Ishikawa (cell line): ENCODE data around the gene PLEKHA5.

ENCODE experiments used
- CEBPB ChIP-seq: IDR thresholded peaks from 2 replicates; pipeline ENCODE4 v1.6.1; 2012
- CREB1 ChIP-seq: IDR thresholded peaks from 2 replicates; pipeline ENCODE4 v1.6.1; 2012; ENCODE audit warnings: low read depth
- EGR1 ChIP-seq: IDR thresholded peaks from 2 replicates; pipeline ENCODE4 v1.6.1; 2012
- EP300 ChIP-seq: IDR thresholded peaks from 2 replicates; pipeline ENCODE4 v1.6.1; 2012; ENCODE audit warnings: borderline replicate concordance
- FOXM1 ChIP-seq: IDR thresholded peaks from 2 replicates; pipeline ENCODE4 v1.6.1; 2012; ENCODE audit warnings: low read depth, borderline replicate concordance
- MAX ChIP-seq: IDR thresholded peaks from 2 replicates; pipeline ENCODE4 v1.6.1; 2012
- NFIC ChIP-seq: IDR thresholded peaks from 2 replicates; pipeline ENCODE4 v1.6.1; 2012
- RAD21 ChIP-seq: IDR thresholded peaks from 2 replicates; pipeline ENCODE4 v1.6.1; 2012; ENCODE audit warnings: low read depth
- REST ChIP-seq: IDR thresholded peaks from 2 replicates; pipeline ENCODE4 v1.6.1; 2012; ENCODE audit warnings: low read depth, mild to moderate bottlenecking
- TAF1 ChIP-seq: IDR thresholded peaks from 2 replicates; pipeline ENCODE4 v1.6.1; 2012; ENCODE audit warnings: low read depth, mild to moderate bottlenecking
- TCF12 ChIP-seq: IDR thresholded peaks from 2 replicates; pipeline ENCODE4 v1.6.1; 2012; ENCODE audit warnings: low read depth
- TEAD4 ChIP-seq: IDR thresholded peaks from 2 replicates; pipeline ENCODE4 v1.6.1; 2012
- USF1 ChIP-seq: IDR thresholded peaks from 2 replicates; pipeline ENCODE4 v1.6.1; 2012
- YY1 ChIP-seq: IDR thresholded peaks from 2 replicates; pipeline ENCODE4 v1.6.1; 2012; ENCODE audit warnings: low read depth
- ZBTB7A ChIP-seq: IDR thresholded peaks from 2 replicates; pipeline ENCODE4 v1.6.1; 2012; ENCODE audit warnings: low read depth

Gene PLEKHA5

DNA sequence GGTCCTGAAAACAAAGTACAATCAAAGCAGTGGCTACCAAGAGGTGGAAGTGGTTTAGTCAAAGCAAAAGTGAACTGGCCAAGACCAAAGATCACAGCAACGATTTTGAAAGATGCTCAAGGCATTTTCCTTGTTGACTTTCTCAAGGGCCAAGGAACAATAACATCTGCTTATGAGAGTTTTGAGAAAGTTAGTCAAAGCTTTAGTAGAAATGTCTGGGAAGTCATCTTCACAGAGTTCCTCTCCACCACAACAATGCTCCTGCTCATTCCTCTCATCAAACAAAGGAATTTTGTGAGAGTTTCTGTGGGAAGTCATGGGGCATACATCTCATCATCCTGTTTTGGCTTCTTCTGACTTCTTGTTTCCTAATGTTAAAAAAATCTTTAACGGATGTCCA, 80.1 kb downstream of the PLEKHA5 start:
- TF ChIP-seq CREB1: no peak
- no peak for TF ChIP-seq REST
- no peak for TF ChIP-seq RAD21
- no peak for TF ChIP-seq MAX
- TF ChIP-seq CEBPB: no peak
- TF ChIP-seq NFIC: no peak
- TF ChIP-seq TEAD4: no peak
- no peak for TF ChIP-seq TAF1
- no peak for TF ChIP-seq YY1
- TF ChIP-seq EP300: no peak
- TF ChIP-seq USF1: no peak
- no peak for TF ChIP-seq TCF12
- TF ChIP-seq EGR1: no peak
- TF ChIP-seq FOXM1: no peak
- TF ChIP-seq ZBTB7A: no peak

DNA sequence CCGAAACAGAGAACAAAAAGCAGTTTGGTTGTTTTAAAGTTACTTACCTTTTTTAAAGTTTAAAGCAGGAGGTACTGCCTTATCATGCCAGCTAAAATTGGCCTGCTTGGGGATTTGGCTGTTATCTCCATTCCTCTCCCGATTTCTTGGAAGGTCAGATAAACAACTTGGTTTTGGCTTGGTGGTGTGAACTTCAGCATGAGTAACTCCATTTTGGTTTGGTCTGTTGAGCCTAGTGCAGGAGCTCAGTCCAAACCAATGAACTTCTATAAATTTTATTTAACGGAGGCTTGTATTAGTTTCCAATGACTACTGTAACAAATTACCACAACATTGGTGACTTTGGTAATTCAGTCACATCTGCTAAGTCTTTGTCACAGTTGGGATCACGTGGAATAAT, 82.3 kb downstream of the PLEKHA5 start:
- no peak for TF ChIP-seq FOXM1
- no peak for TF ChIP-seq CREB1
- no peak for TF ChIP-seq EGR1
- no peak for TF ChIP-seq ZBTB7A
- TF ChIP-seq TAF1: no peak
- no peak for TF ChIP-seq MAX
- TF ChIP-seq EP300: no peak

DNA sequence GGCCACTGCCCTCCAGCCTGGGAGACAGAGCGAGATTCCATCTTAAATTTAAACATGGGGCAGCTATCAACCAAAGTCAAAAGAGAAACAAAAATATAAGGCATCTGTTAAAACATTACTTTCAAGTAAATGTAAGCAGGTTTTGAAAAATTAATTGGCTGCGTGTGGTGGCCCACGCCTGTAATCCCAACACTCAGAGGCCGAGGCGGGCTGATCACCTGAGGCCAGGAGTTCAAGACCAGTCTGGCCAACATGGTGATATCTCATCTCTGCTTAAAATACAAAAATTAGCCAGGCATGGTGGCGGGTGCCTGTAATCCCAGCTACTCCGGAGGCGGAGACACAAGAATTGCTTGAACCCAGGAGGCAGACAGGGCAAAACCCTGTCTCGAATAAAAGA, 82.7 kb downstream of the PLEKHA5 start:
- no peak for TF ChIP-seq YY1
- no peak for TF ChIP-seq NFIC
- no peak for TF ChIP-seq USF1
- TF ChIP-seq REST: no peak
- TF ChIP-seq TEAD4: no peak

DNA sequence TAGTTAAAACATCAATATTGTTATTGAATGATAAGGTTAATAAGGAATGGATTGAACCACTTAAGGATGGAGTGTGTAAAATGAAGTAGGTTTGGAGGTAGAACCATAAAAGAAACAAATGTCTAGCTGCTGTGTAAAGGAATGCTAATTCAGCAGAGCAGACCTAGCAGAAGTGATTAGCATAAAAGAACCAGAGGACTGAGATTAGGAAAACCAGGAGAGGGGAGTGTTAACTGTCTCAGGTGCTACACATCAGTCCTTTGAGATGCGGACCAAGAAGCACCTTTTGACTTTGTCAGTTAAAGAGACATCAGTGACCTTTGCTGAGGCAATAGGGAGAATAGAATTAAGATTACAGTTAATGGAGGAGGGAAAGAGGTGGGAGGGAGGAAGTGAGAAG, 84.5 kb downstream of the PLEKHA5 start:
- TF ChIP-seq CEBPB (no peak), CREB1 (no peak), TAF1 (no peak), TEAD4 (no peak), REST (no peak), USF1 (no peak), YY1 (no peak)

GRCh38 chr12:19215115-19215514, 85.6 kb downstream of the PLEKHA5 start:
- TF ChIP-seq CREB1 (no peak), TAF1 (no peak), CEBPB (no peak), MAX (no peak), FOXM1 (no peak), NFIC (no peak), REST (no peak), ZBTB7A (no peak), TCF12 (no peak)
